HL-60/S4 (cell line): Measurements from ENCODE around the gene DSP.

Source experiments
- in situ Hi-C: fragments of 300-500 bp; cut with MboI; formaldehyde crosslinking; loops from 2 replicates; pipeline ENCODE4 v1.14.3; 2022; ENCODE audit warnings: low sequenced_read_pairs

Gene DSP

DNA sequence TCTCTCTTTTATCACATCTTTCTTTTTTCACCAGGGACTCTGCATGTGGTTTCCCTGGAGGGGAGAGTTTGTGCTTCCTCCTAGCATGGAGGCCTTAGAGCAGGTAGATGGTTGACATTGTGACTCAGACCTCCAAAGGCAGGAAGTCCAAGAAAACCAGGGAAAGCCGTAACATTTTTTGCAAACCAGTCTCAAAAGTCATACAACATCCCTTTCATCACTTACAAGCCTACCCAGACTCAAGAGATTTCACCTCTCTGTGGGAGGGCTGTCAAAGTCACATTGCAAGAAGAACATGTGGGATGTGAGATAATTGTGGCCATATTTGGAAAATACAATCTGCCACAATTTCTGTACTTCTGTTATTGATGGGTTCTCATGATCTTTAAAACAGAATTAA, 94.7 kb downstream of the DSP start:
- in situ Hi-C loops, result no loop called here
